Measurements from ENCODE around the gene SMIM11.

DNA sequence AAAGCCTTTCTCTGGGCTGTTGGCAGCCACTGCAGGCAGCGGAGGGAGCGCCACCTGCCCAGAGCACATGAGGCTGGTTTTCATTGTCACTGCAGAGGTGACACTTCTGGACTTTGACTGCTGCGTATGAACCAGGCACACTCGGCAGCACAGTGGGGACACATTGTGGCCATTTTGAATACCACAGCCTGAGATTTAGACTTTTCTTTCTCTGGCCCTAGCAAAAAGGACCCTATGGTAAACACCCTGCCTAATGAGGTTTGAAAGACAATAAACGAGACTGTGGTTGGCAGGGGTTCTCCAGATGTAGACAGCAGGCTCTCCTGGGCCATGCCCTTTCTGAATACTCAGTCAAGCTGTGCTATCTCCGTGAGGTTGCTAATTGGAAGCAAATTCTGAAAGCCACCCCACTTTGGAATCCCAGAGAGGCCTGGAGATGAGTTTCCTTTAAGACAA is 23.5 kb upstream of the SMIM11 start:
- TF ChIP-seq TAF1 (IDR thresholded peaks at IDR 0.05; ENCODE audit: low read depth) (no peak), EP300 (IDR thresholded peaks at IDR 0.05; ENCODE audit: borderline replicate concordance) (no peak), YY1 (IDR thresholded peaks at IDR 0.05; ENCODE audit: low read depth) (no peak), NFIC (IDR thresholded peaks at IDR 0.05) (no peak)
